Transverse colon (tissue), 4 donors: Measurements from ENCODE around the gene CIB1. TPM values are rescaled to one million over a fixed set of nuclear protein-coding genes. Genes with fewer than 3 reads are reported as not detected.

Experiments used
- DNase-seq: peaks from one replicate; pipeline ENCODE4 v3.0.0-alpha.2; 2019
- H3K27ac ChIP-seq, 4 donors: fragments of 200-600 bp; sonication (generic); 2 replicates each; pipeline ENCODE4 v1.5.1; 2016 to 2018; ENCODE audit warnings: inconsistent platforms in 4 of 4
- H3K27me3 ChIP-seq: fragments of 200-600 bp; sonication (generic); 2 replicates; pipeline ENCODE4 v1.5.1; 2017; ENCODE audit warnings: inconsistent platforms
- H3K36me3 ChIP-seq, 4 donors: fragments of 200-600 bp; sonication (generic); 2 replicates each; pipeline ENCODE4 v1.5.1; 2017 to 2019; ENCODE audit warnings: inconsistent platforms in 4 of 4
- H3K4me1 ChIP-seq, 4 donors: fragments of 200-600 bp; sonication (generic); 2 replicates each; pipeline ENCODE4 v1.5.1; 2017 to 2020; ENCODE audit warnings: inconsistent platforms in 4 of 4
- H3K4me3 ChIP-seq, 4 donors: fragments of 200-600 bp; sonication (generic); 1 replicate in 1 of 4; 2 replicates in 3 of 4; pipeline versions ENCODE4 v1.5.1 to v1.6.1; 2017 to 2019; ENCODE audit warnings: inconsistent platforms in 4 of 4
- H3K9me3 ChIP-seq, 2 donors: fragments of 200-600 bp; sonication (generic); 2 replicates each; pipeline ENCODE4 v1.5.1; 2017 to 2019; ENCODE audit warnings: inconsistent platforms in 2 of 2
- EP300 ChIP-seq: sonication (generic); formaldehyde crosslinking; IDR thresholded peaks from one replicate; pipeline ENCODE4 v1.6.1; 2017; ENCODE audit warnings: antibody characterized with exemption, low read depth
- POLR2A ChIP-seq: fragments of 450-650 bp; IDR thresholded peaks from one replicate; pipeline ENCODE4 v1.6.1; 2016; ENCODE audit warnings: antibody characterized with exemption, mild to moderate bottlenecking, moderate library complexity
- POLR2AphosphoS5 ChIP-seq, 3 donors: sonication (generic); formaldehyde crosslinking; IDR thresholded peaks; one replicate each; pipeline ENCODE4 v1.6.1; 2016; ENCODE audit warnings: antibody characterized with exemption in 3 of 3
- WGBS, 2 donors: methylation state at CpG; one replicate each; pipeline ENCODE4 v1.1.5; 2018; ENCODE audit warnings: low coverage in 1 of 2; 5-methylcytosine and 5-hydroxymethylcytosine counted together
- in situ Hi-C, 4 donors: fragments of 200-750 bp; cut with MboI; loops; one replicate each; pipeline versions ENCODE4 v1.15.0 to v1.15.1; 2017; ENCODE audit warnings: low sequenced_read_pairs in 3 of 4, low pct_ligation_motif_present in 1 of 4, low pct_unique_long_range_greater_than_20kb in 1 of 4
- intact Hi-C: fragments of 100-400 bp; cut with DNase I; formaldehyde crosslinking; loops from one replicate; pipeline ENCODE4 v1.15.1; 2023; ENCODE audit warnings: low total_unique reads
- total RNA-seq, 4 donors: library from RNA; depleted of rRNA; stranded (reverse); fragments of >200 nt; gene quantifications; one replicate each; pipeline ENCODE4 v1.1.0, GENCODE V29; 2016
- TF ChIP-seq, protein P1 (sequence below), 5 experiments: fragments of 200-600 bp in 3 of 5; fragments of 450-650 bp in 2 of 5; sonication (generic) in 3 of 5; IDR thresholded peaks; 1 replicate in 2 of 5; 2 replicates in 3 of 5; pipeline ENCODE4 v1.5.1; 2016 to 2017; ENCODE audit warnings: antibody characterized with exemption in 5 of 5, inconsistent platforms in 3 of 5, mild to moderate bottlenecking in 2 of 5, moderate library complexity in 1 of 5

The CIB1 gene
- total RNA-seq, 4 donors from 2014 or later: 38.4 to 156 (median 131) TPM

DNA sequence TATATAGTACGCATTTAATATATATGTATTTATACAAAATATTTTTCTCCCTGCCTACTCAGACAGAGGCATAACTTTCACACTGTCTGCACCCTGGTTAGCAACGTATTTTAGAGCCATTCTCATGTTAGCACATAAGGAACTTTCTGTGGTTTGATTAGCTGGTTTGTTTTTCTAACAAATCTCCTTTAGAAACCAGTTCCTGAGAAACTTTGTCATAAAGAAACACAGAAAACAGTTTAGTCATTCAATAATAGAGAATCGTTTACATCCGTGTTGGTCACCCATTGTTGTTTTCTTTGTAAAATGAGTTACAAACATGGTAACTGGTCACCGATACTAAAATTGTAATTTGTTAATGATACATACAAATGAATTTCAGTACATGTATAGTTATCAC is 25.8 kb upstream of the CIB1 start:
- H3K9me3 ChIP-seq: no peaks in the 10 kb centered on the region
- in situ Hi-C loops (no loop called here), intact Hi-C loops (no loop called here)
- no peak for DNase-seq
- H3K36me3 ChIP-seq: no peaks in the 10 kb centered on the region
- no peaks in the 10 kb centered on the region for H3K27me3 ChIP-seq
- 67 to 77% methylated on average over 5 of the region's 5 CpGs for WGBS, 2 donors
- H3K4me1 ChIP-seq: peaks cover 4 to 13% (median 5%) of the 10 kb centered on the region in 4 donors
- H3K27ac ChIP-seq: no peak overlapping the region
- no peak overlapping the region for H3K4me3 ChIP-seq
- no peak for TF ChIP-seq EP300
- no peak for TF ChIP-seq POLR2AphosphoS5 (IDR thresholded peaks at IDR 0.05)
- TF ChIP-seq, protein P1, sequence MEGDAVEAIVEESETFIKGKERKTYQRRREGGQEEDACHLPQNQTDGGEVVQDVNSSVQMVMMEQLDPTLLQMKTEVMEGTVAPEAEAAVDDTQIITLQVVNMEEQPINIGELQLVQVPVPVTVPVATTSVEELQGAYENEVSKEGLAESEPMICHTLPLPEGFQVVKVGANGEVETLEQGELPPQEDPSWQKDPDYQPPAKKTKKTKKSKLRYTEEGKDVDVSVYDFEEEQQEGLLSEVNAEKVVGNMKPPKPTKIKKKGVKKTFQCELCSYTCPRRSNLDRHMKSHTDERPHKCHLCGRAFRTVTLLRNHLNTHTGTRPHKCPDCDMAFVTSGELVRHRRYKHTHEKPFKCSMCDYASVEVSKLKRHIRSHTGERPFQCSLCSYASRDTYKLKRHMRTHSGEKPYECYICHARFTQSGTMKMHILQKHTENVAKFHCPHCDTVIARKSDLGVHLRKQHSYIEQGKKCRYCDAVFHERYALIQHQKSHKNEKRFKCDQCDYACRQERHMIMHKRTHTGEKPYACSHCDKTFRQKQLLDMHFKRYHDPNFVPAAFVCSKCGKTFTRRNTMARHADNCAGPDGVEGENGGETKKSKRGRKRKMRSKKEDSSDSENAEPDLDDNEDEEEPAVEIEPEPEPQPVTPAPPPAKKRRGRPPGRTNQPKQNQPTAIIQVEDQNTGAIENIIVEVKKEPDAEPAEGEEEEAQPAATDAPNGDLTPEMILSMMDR (IDR thresholded peaks at IDR 0.05): no peak
- TF ChIP-seq POLR2A: no peak

DNA sequence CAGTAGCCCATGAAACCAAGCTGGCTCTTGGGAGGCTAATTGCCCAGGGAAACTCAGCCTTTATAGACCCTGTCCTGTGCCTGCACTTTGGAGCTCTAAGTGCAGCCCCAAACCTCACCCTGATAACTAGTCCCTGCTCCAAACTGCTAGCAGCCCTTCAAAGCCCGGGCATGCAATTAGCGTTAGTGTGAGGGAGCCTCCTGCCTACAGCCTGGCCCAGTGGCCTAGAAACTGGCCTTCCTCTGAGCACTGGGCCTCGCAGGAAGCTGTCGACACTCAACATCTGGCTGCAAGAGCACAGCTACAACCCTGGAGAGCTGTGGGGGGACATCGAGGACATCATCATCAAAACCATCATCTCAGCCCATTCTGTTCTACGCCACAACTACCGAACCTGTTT is 24.0 kb upstream of the CIB1 start:
- WGBS, 2 donors: 92% methylated on average over 7 of the region's 7 CpGs; no CpG with 5 or more reads in 1 of the 2 donors
- TF ChIP-seq POLR2AphosphoS5 (IDR thresholded peaks at IDR 0.05) (no peak), POLR2A (no peak), EP300 (no peak)
- TF ChIP-seq, protein P1 (IDR thresholded peaks at IDR 0.05): no peak
- Histone ChIP-seq H3K27me3 (no peaks in the 10 kb centered on the region), H3K9me3 (no peaks in the 10 kb centered on the region), H3K4me1 (peaks cover 0 to 4% (median 0%) of the 10 kb centered on the region in 4 donors), H3K4me3 (no peak overlapping the region), H3K36me3 (no peaks in the 10 kb centered on the region), H3K27ac (no peak overlapping the region)
- no peak for DNase-seq
- intact Hi-C loops (no loop called here), in situ Hi-C loops (no loop called here)

DNA sequence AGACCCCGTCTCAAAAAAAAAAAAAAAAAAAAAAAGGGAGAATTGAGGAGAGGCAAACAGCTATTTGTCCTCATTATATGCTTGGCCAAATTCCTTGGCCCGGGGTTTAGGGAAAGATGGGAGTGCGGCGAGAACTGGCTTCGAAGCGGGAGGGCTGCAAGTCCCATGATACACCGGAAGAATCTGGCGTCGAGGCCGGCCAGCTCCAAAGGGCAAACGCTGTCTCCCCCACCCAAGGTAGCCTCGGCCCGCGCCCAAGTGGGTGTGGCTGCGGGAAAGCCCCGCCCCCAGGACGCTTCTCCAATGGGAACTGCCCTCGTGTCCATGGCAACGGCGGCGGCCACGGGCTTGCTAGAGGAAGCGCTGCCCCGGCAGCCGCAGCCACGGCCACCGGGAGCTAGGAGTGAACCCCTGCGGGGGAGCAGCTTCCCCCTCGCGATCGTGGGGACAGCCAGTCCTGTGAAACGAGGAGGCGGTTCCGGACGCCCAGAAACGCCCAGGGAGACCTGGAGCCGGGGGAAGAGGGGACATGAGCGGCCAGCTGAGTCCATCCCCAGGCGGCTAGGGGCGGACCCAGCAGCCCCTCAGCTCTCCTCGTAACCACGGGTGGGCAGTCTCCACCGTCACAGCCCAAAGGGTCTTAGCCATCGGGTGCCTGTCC is 15.6 kb upstream of the CIB1 start, which contains the start of gene TTLL13:
TTLL13 (plus strand) TSS at position 354 of the 661 bp plus-strand sequence. CDS start 1,075 bp downstream, outside the sequence.
- Histone ChIP-seq H3K27me3 (no peaks in the 10 kb centered on the region), H3K4me1 (peaks cover 0 to 23% (median 7%) of the 10 kb centered on the region in 4 donors), H3K36me3 (no peaks in the 10 kb centered on the region), H3K4me3 (peak within 1 kb of the TSS; percentile 42 to 89 (median 46)), H3K9me3 (no peaks in the 10 kb centered on the region), H3K27ac (peak within 1 kb of the TSS; percentile 32 to 71 (median 64))
- 2 to 3% methylated on average over 6 to 43 of the region's 44 CpGs for WGBS, 2 donors
- intact Hi-C loops (no loop called here), in situ Hi-C loops (no loop called here)
- peak; percentile 97 for DNase-seq
- TF ChIP-seq POLR2AphosphoS5 (IDR thresholded peaks at IDR 0.05): peak; percentile 49 to 80 (median 50)
- peak; percentile 29 for TF ChIP-seq POLR2A
- TF ChIP-seq, protein P1 (IDR thresholded peaks at IDR 0.05): peak in 2 of 5 experiments; percentile 26 to 29
- no peak for TF ChIP-seq EP300

DNA sequence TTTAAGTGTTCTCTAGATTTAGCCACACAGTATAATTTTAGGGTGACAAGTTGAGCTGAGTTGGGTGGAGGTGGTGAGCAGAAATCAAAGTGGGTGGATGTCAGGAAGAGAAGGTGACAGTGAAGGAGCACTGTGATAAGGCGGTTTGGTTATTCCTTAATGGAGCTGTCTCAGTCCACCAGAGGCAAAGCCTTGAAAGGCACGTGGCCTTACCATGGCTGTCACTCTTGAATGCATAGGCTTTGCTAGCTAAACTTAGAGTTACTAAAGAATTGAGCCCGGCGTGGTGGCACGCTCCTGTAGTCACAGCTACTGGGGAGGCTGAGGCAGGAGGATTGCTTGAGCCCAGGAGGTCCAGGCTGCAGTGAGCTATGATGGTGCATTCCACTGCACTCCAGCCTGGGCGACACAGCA is 15.1 kb upstream of the CIB1 start:
- peak overlapping the region; percentile 32 to 71 (median 64) for H3K27ac ChIP-seq
- in situ Hi-C loops: no loop called here
- H3K27me3 ChIP-seq: no peaks in the 10 kb centered on the region
- no peak for DNase-seq
- intact Hi-C loops: no loop called here
- H3K4me3 ChIP-seq: peak overlapping the region in 3 of 4 donors; percentile 45 to 89 (median 47)
- no peaks in the 10 kb centered on the region for H3K36me3 ChIP-seq
- TF ChIP-seq POLR2AphosphoS5 (IDR thresholded peaks at IDR 0.05): no peak
- no peak for TF ChIP-seq POLR2A
- no peak for TF ChIP-seq EP300
- TF ChIP-seq, protein P1 (IDR thresholded peaks at IDR 0.05): no peak
- no peaks in the 10 kb centered on the region for H3K9me3 ChIP-seq
- 73 to 80% methylated on average over 1 to 6 of the region's 6 CpGs for WGBS, 2 donors
- peaks cover 0 to 23% (median 7%) of the 10 kb centered on the region in 4 donors for H3K4me1 ChIP-seq
